Measurements from ENCODE around the gene TENM3. TPM values are rescaled to one million over a fixed set of nuclear protein-coding genes. Genes with fewer than 3 reads are reported as not detected.

TENM3 gene
- total RNA-seq, 1 donor from 2014 or later = 11.0 TPM

- TF ChIP-seq POLR2AphosphoS5 (IDR thresholded peaks at IDR 0.05; ENCODE audit: insufficient read depth in 1 of 2, low read depth in 1 of 2) (no peak), POLR2A (IDR thresholded peaks at IDR 0.05) (no peak)
- intact Hi-C loops (cut with DNase I) = no loop called here
- no peaks in the 10 kb centered on the region for H3K27me3 ChIP-seq
- H3K9me3 ChIP-seq = no peaks in the 10 kb centered on the region
- H3K36me3 ChIP-seq = no peaks in the 10 kb centered on the region
- no peak overlapping the region for H3K4me3 ChIP-seq
- no peak for DNase-seq (ENCODE audit: extremely low spot score in 2 of 2)
- no peaks in the 10 kb centered on the region for H3K4me1 ChIP-seq
- no peak overlapping the region for H3K27ac ChIP-seq
Observed at GRCh38 chr4:182569561-182569960, 326.4 kb downstream of the TENM3 start.

- Histone ChIP-seq H3K27me3 (no peaks in the 10 kb centered on the region), H3K4me3 (no peak overlapping the region), H3K4me1 (no peaks in the 10 kb centered on the region), H3K27ac (no peak overlapping the region), H3K9me3 (no peaks in the 10 kb centered on the region), H3K36me3 (no peaks in the 10 kb centered on the region)
- DNase-seq (ENCODE audit: extremely low spot score in 2 of 2) = no peak
- TF ChIP-seq POLR2AphosphoS5 (IDR thresholded peaks at IDR 0.05; ENCODE audit: insufficient read depth in 1 of 2, low read depth in 1 of 2) = no peak
- TF ChIP-seq POLR2A (IDR thresholded peaks at IDR 0.05) = no peak
- no peak for TF ChIP-seq CTCF (IDR thresholded peaks at IDR 0.05)
- intact Hi-C loops (cut with DNase I) = no loop called here
Observed at GRCh38 chr4:182574706-182575105, 331.5 kb downstream of the TENM3 start.

GRCh38 chr4:182575225-182575624 lies 332.0 kb downstream of the TENM3 start:
- TF ChIP-seq POLR2AphosphoS5 (IDR thresholded peaks at IDR 0.05; ENCODE audit: insufficient read depth in 1 of 2, low read depth in 1 of 2) (no peak), CTCF (IDR thresholded peaks at IDR 0.05) (no peak), POLR2A (IDR thresholded peaks at IDR 0.05) (no peak)
- intact Hi-C loops (cut with DNase I) = no loop called here
- H3K27ac ChIP-seq = no peak overlapping the region

GRCh38 chr4:182576601-182577289 lies 333.5 kb downstream of the TENM3 start:
- Histone ChIP-seq H3K4me1 (no peaks in the 10 kb centered on the region), H3K27me3 (no peaks in the 10 kb centered on the region), H3K4me3 (no peak overlapping the region), H3K27ac (no peak overlapping the region), H3K36me3 (no peaks in the 10 kb centered on the region), H3K9me3 (no peaks in the 10 kb centered on the region)
- TF ChIP-seq POLR2AphosphoS5 (IDR thresholded peaks at IDR 0.05; ENCODE audit: insufficient read depth in 1 of 2, low read depth in 1 of 2) = no peak
- no peak for TF ChIP-seq POLR2A (IDR thresholded peaks at IDR 0.05)
- TF ChIP-seq CTCF (IDR thresholded peaks at IDR 0.05) = no peak
- intact Hi-C loops (cut with DNase I) = no loop called here
- no peak for DNase-seq (ENCODE audit: extremely low spot score in 2 of 2)

More at GRCh38 chr4:182575225-182575624, 332.0 kb downstream of the TENM3 start:
- no peaks in the 10 kb centered on the region for H3K27me3 ChIP-seq
- H3K36me3 ChIP-seq = no peaks in the 10 kb centered on the region
- no peak overlapping the region for H3K4me3 ChIP-seq
- H3K4me1 ChIP-seq = no peaks in the 10 kb centered on the region
- H3K9me3 ChIP-seq = no peaks in the 10 kb centered on the region
- no peak for DNase-seq (ENCODE audit: extremely low spot score in 2 of 2)

- H3K27ac ChIP-seq = no peak overlapping the region
- no peak overlapping the region for H3K4me3 ChIP-seq
- H3K27me3 ChIP-seq = no peaks in the 10 kb centered on the region
- H3K4me1 ChIP-seq = no peaks in the 10 kb centered on the region
- TF ChIP-seq POLR2AphosphoS5 (IDR thresholded peaks at IDR 0.05; ENCODE audit: insufficient read depth in 1 of 2, low read depth in 1 of 2) (no peak), POLR2A (IDR thresholded peaks at IDR 0.05) (no peak), CTCF (IDR thresholded peaks at IDR 0.05) (no peak)
- DNase-seq (ENCODE audit: extremely low spot score in 2 of 2) = no peak
- no peaks in the 10 kb centered on the region for H3K36me3 ChIP-seq
- H3K9me3 ChIP-seq = no peaks in the 10 kb centered on the region
- intact Hi-C loops (cut with DNase I) = no loop called here
Observed at GRCh38 chr4:182577411-182577810, 334.2 kb downstream of the TENM3 start.

All from vagina (tissue), 2 donors.